ENCODE measurements around the gene EPHA8. TPM values are rescaled to one million over a fixed set of nuclear protein-coding genes. Genes with fewer than 3 reads are reported as not detected.

Gene EPHA8
- polyA plus RNA-seq, 2 of the 4 experiments (the other 2 are of a cell fraction): not detected

DNA sequence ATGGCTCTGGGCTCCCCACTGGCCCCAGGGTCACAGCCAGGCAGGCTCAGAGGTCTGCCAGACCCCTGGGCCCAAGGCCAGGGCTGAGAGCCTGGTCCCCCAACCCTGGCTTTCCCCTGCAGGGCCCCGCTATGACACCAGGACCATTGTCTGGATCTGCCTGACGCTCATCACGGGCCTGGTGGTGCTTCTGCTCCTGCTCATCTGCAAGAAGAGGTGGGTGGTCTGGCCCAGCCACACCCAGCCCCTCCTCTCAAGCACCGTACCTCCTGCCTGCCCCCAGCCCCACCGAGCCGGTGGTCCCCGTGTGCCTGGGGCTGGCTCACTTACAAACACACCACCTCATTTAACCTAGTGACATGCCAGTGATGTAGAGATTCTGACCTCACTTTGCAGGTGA is 31.8 kb downstream of the EPHA8 start:
- 60% methylated on average over 2 of the region's 7 CpGs for WGBS (ENCODE audit: missing lambda C conversion rate)
- no peak for FAIRE-seq
- no peaks in the 10 kb centered on the region for H3K9me3 ChIP-seq
- TF ChIP-seq ESRRA (IDR thresholded peaks at IDR 0.05; ENCODE audit: borderline replicate concordance, low read length) (no peak), PHF8 (IDR thresholded peaks at IDR 0.05; ENCODE audit: borderline replicate concordance, low read depth) (no peak), EHF (CRISPR knock-in tag; IDR thresholded peaks at IDR 0.05) (no peak), HOXB5 (CRISPR knock-in tag; IDR thresholded peaks at IDR 0.05) (no peak), NR3C1 (IDR thresholded peaks at IDR 0.05) (no peak), ZC3H11A (IDR thresholded peaks at IDR 0.05) (no peak), RAD21 (conservative IDR thresholded peaks at IDR 0.05 in 1 of 2, IDR thresholded peaks at IDR 0.05 in 1 of 2) (no peak), FOSB (CRISPR knock-in tag; IDR thresholded peaks at IDR 0.05) (no peak), SREBF2 (IDR thresholded peaks at IDR 0.05) (no peak), ZFP36 (IDR thresholded peaks at IDR 0.05; ENCODE audit: borderline replicate concordance, partially characterized antibody) (no peak)
- CTCF ChIA-PET: no interaction called here
- POLR2A ChIA-PET: no interaction called here
- no peaks in the 10 kb centered on the region for H3K4me1 ChIP-seq
- H3K27ac ChIP-seq: no peak overlapping the region
- no peak overlapping the region for H3K4me2 ChIP-seq
- no peak overlapping the region for H3K4me3 ChIP-seq
- DNase-seq (ENCODE audit: low read depth in 1 of 2, low spot score in 1 of 2): no peak
- ATAC-seq: no peak

DNA sequence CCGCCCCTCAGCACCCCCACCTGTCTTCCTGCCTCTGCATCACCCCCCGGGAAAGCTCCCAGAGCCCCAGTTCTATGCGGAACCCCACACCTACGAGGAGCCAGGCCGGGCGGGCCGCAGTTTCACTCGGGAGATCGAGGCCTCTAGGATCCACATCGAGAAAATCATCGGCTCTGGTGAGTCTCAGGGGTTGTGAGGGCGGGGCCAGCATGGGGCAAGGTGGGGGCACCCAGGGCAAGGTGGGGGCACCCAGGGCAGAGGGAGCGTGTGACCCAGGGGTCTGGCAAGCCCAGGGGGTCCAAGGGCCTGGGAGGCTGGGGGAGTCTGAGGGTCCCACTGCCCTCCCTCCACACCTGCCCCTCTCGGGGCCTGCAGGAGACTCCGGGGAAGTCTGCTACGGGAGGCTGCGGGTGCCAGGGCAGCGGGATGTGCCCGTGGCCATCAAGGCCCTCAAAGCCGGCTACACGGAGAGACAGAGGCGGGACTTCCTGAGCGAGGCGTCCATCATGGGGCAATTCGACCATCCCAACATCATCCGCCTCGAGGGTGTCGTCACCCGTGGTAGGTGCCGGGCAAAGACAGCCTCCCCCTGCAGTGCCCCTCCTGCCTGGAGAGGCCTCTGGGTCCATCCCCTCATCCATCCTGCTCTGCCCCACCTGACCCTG is 34.1 kb downstream of the EPHA8 start:
- POLR2A ChIA-PET: no interaction called here
- CTCF ChIA-PET: no interaction called here
- WGBS (ENCODE audit: missing lambda C conversion rate): 70% methylated on average over 2 of the region's 30 CpGs
- DNase-seq (ENCODE audit: low read depth in 1 of 2, low spot score in 1 of 2): no peak
- Histone ChIP-seq H3K9me3 (no peaks in the 10 kb centered on the region), H3K27ac (no peak overlapping the region), H3K4me2 (no peak overlapping the region), H3K4me1 (no peaks in the 10 kb centered on the region), H3K4me3 (no peak overlapping the region)
- TF ChIP-seq, protein P1, sequence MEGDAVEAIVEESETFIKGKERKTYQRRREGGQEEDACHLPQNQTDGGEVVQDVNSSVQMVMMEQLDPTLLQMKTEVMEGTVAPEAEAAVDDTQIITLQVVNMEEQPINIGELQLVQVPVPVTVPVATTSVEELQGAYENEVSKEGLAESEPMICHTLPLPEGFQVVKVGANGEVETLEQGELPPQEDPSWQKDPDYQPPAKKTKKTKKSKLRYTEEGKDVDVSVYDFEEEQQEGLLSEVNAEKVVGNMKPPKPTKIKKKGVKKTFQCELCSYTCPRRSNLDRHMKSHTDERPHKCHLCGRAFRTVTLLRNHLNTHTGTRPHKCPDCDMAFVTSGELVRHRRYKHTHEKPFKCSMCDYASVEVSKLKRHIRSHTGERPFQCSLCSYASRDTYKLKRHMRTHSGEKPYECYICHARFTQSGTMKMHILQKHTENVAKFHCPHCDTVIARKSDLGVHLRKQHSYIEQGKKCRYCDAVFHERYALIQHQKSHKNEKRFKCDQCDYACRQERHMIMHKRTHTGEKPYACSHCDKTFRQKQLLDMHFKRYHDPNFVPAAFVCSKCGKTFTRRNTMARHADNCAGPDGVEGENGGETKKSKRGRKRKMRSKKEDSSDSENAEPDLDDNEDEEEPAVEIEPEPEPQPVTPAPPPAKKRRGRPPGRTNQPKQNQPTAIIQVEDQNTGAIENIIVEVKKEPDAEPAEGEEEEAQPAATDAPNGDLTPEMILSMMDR (IDR thresholded peaks at IDR 0.05): no peak
- TF ChIP-seq ZNF302 (CRISPR knock-in tag; IDR thresholded peaks at IDR 0.05): no peak
- TF ChIP-seq, protein P2, sequence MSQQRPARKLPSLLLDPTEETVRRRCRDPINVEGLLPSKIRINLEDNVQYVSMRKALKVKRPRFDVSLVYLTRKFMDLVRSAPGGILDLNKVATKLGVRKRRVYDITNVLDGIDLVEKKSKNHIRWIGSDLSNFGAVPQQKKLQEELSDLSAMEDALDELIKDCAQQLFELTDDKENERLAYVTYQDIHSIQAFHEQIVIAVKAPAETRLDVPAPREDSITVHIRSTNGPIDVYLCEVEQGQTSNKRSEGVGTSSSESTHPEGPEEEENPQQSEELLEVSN (IDR thresholded peaks at IDR 0.05; ENCODE audit: borderline replicate concordance, low read depth): no peak
- TF ChIP-seq TP53 (CRISPR knock-in tag; IDR thresholded peaks at IDR 0.05): no peak
- TF ChIP-seq BCL3 (IDR thresholded peaks at IDR 0.05): no peak
- no peak for TF ChIP-seq CHD4 (IDR thresholded peaks at IDR 0.05; ENCODE audit: borderline replicate concordance)
- TF ChIP-seq POLR2A (IDR thresholded peaks at IDR 0.05; ENCODE audit: low read length): no peak
- no peak for TF ChIP-seq ZC3H11A (IDR thresholded peaks at IDR 0.05)
- no peak for TF ChIP-seq CBX2 (IDR thresholded peaks at IDR 0.05; ENCODE audit: borderline replicate concordance, low read depth)
- no peak for TF ChIP-seq PHF8 (IDR thresholded peaks at IDR 0.05; ENCODE audit: borderline replicate concordance, low read depth)
- no peak for FAIRE-seq
- no peak for ATAC-seq

DNA sequence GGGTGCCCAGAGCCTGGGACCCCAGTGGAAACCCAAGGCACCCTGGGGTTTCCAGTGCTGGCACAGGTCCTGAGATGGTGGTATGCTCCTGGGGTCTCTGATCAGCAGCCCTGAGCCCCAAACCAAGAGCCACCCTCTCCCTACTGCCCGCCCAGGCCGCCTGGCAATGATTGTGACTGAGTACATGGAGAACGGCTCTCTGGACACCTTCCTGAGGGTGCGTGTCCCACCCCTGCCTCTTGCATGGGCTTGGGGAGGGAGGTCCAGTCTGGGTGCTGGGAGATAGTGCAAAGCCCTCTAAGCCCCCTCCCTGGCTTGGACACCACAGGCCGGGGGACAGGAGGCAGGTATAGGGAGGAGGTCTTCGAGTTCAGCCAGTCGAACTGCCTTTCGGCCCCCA is 34.7 kb downstream of the EPHA8 start:
- no peaks in the 10 kb centered on the region for H3K9me3 ChIP-seq
- POLR2A ChIA-PET: no interaction called here
- no peak for DNase-seq (ENCODE audit: low read depth in 1 of 2, low spot score in 1 of 2)
- H3K4me2 ChIP-seq: no peak overlapping the region
- no peaks in the 10 kb centered on the region for H3K4me1 ChIP-seq
- H3K4me3 ChIP-seq: no peak overlapping the region
- no peak for ATAC-seq
- TF ChIP-seq RFX5 (IDR thresholded peaks at IDR 0.05): no peak
- no peak for TF ChIP-seq RNF2 (IDR thresholded peaks at IDR 0.05; ENCODE audit: borderline replicate concordance, low read depth)
- no peak for TF ChIP-seq FOSB (CRISPR knock-in tag; IDR thresholded peaks at IDR 0.05)
- no peak for TF ChIP-seq KDM5A (IDR thresholded peaks at IDR 0.05)
- no peak for TF ChIP-seq HMGXB4 (CRISPR knock-in tag; IDR thresholded peaks at IDR 0.05; ENCODE audit: borderline replicate concordance)
- WGBS (ENCODE audit: missing lambda C conversion rate): 80% methylated on average over 1 of the region's 8 CpGs
- no peak for FAIRE-seq
- CTCF ChIA-PET: interaction anchor here (1.3 kb wide), 1 partner anchor 58 kb away, joined by 3 read pairs; no protein-coding TSS in a partner anchor
- no peak overlapping the region for H3K27ac ChIP-seq
